Measurements from ENCODE around the gene FAT1. TPM values are rescaled to one million over a fixed set of nuclear protein-coding genes. Genes with fewer than 3 reads are reported as not detected.

Gene FAT1, protein sequence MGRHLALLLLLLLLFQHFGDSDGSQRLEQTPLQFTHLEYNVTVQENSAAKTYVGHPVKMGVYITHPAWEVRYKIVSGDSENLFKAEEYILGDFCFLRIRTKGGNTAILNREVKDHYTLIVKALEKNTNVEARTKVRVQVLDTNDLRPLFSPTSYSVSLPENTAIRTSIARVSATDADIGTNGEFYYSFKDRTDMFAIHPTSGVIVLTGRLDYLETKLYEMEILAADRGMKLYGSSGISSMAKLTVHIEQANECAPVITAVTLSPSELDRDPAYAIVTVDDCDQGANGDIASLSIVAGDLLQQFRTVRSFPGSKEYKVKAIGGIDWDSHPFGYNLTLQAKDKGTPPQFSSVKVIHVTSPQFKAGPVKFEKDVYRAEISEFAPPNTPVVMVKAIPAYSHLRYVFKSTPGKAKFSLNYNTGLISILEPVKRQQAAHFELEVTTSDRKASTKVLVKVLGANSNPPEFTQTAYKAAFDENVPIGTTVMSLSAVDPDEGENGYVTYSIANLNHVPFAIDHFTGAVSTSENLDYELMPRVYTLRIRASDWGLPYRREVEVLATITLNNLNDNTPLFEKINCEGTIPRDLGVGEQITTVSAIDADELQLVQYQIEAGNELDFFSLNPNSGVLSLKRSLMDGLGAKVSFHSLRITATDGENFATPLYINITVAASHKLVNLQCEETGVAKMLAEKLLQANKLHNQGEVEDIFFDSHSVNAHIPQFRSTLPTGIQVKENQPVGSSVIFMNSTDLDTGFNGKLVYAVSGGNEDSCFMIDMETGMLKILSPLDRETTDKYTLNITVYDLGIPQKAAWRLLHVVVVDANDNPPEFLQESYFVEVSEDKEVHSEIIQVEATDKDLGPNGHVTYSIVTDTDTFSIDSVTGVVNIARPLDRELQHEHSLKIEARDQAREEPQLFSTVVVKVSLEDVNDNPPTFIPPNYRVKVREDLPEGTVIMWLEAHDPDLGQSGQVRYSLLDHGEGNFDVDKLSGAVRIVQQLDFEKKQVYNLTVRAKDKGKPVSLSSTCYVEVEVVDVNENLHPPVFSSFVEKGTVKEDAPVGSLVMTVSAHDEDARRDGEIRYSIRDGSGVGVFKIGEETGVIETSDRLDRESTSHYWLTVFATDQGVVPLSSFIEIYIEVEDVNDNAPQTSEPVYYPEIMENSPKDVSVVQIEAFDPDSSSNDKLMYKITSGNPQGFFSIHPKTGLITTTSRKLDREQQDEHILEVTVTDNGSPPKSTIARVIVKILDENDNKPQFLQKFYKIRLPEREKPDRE (N-terminal part only)
- 58.8 and 59.9 TPM in 2 replicates for total RNA-seq

DNA sequence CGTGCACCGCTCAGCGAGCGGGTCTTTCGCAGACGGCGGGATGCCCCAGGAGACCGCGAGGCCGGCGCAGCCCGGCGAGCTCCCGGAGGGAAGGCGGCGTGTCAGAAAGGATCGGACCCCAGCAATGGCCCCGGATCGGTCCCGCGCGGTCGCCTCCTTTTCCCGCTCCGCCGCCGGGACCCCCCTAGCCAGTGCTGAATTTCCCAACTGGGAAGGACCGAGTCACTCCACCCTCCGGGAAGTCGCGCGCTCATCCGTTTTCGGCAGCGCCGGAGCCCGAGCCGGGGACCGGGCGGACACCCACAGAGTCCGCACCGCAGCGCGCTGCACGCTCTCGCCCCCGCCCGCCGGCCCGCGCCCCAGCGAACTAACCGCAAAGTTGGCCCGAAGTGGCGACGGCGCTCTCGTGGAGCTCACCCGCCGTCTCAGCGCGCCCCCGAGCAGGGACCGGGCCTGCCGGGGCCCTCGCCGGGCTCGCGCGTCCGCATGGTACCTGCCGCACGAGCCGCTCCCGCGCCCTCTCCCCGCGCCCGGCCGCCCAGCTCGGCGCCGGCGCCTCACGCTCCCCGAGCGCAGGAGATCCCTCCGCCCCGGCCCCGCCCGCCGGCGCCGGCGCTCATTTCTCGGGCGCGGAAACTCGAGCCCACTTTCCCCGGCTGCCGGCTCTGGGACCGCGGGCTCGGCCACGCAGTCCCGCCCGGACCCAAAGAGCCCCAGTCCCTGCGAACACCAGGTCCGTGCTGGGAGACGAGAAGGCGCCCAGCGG is at the start of gene FAT1:
FAT1 (minus strand) TSS at position 565 of the 766 bp plus-strand sequence. CDS start 14,029 bp downstream, outside the sequence.

DNA sequence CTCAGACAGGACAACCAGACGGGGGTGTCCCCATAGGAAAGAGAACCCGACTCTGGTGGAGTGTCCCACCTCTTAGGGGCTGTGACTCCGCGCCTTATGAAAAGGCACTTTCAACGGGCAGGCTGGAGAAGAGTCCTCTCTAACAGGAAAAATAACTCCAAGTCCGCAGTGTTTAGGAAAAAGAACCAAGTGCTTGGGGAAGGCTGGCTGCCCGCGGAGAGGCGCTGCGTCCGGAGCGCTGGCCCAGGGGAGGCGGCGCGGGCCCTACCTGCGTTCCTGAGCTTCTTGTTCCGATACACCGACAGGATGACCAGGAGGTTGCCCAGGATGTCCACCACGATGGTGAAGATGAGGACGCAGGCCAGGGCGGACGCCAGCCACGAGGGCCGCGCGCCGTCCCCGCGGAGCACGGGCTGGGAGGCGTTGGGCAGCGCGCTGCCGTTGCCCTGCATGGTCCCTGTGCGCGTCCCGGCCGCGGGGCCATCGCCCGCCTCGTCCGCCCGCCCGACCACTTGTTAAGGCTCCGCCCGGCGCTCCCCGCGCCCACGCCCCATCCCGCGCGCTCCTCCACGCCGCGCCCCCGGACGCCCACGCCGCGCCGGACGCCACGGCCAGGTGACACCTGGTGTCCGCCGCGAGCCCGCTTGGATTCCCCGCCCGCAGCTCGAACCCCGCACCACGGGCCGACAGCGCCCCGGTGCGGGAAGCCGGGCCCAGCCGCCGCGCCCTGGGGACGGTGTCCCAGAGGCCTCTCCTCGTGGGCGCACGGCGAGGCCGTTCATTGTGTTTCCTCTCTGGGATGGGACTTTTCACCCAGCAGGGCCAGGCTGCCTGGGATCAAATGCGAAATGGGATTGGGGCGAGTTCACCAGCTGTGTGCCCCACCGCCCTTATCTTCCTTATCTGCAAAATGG is 168.5 kb downstream of the FAT1 start, which contains the start of gene MTNR1A:
MTNR1A (minus strand) TSS at position 654 of the 914 bp plus-strand sequence; CDS start at position 452, 202 bp downstream.

Other genes with a start within 250 kb of the FAT1 start
- gene MTNR1A, start 168.3 kb downstream of the FAT1 start, total RNA-seq = not detected in 2 replicates